Endothelial cell of umbilical vein (primary cell): Measurements from ENCODE around the gene MACROD2. TPM values are rescaled to one million over a fixed set of nuclear protein-coding genes. Genes with fewer than 3 reads are reported as not detected.

Experiments used
- BruUV-seq: library from RNA; stranded (reverse); fragments of 400-500 nt; replicated peaks from 2 replicates; lab custom pipeline; 2021; lab: Mats Ljungman, UMichigan
- CTCF ChIA-PET: fragments of 300-600, 350-600 bp; sonication (Branson Sonifier 250); formaldehyde crosslinking; loops from one replicate; lab custom pipeline; 2021; ENCODE audit warnings: antibody characterized with exemption, inconsistent platforms; lab: Charles Lee
- POLR2A ChIA-PET: fragments of 300-600, 350-600 bp; sonication (Branson Sonifier 250); formaldehyde crosslinking; loops from one replicate; lab custom pipeline; 2021; ENCODE audit warnings: antibody characterized with exemption, inconsistent platforms; lab: Charles Lee
- DNase-seq: peaks from one replicate; pipeline ENCODE4 v3.0.0-alpha.2; 2011; ENCODE audit warnings: low read depth, low spot score
- FAIRE-seq: peaks from 2 replicates; lab custom pipeline; 2011; peaks lifted over from hg19 to GRCh38; lab: Jason Lieb, UNC
- H2AFZ ChIP-seq: 2 replicates; pipeline ENCODE4 v1.6.0; 2012; ENCODE audit warnings: low read depth, low read length, control low read depth, inconsistent platforms
- H3K27ac ChIP-seq: 2 replicates; pipeline ENCODE4 v1.5.1; 2011; ENCODE audit warnings: low read depth, mild to moderate bottlenecking, control low read depth, low read length, moderate library complexity; ENCODE audit not compliant: insufficient read depth
- H3K27me3 ChIP-seq, 2 experiments: 2 replicates each; pipeline versions ENCODE4 v1.6.0 to v1.6.1; 2011; ENCODE audit warnings: low read length in 2 of 2, mixed read lengths in 1 of 2; ENCODE audit not compliant: control insufficient read depth in 2 of 2, insufficient read depth in 2 of 2
- H3K36me3 ChIP-seq, 2 experiments: 2 replicates in 1 of 2; 3 replicates in 1 of 2; pipeline ENCODE4 v1.5.1; 2011; ENCODE audit warnings: low read length in 2 of 2, mild to moderate bottlenecking in 1 of 2, moderate library complexity in 1 of 2; ENCODE audit not compliant: control insufficient read depth in 2 of 2, insufficient read depth in 2 of 2; ENCODE audit errors: extremely low read depth in 1 of 2
- H3K4me1 ChIP-seq: 3 replicates; pipeline ENCODE4 v1.5.1; 2011; ENCODE audit warnings: mild to moderate bottlenecking, low read length; ENCODE audit not compliant: control insufficient read depth, insufficient read depth; ENCODE audit errors: extremely low read depth
- H3K4me2 ChIP-seq: 2 replicates; pipeline ENCODE4 v1.6.1; 2011; ENCODE audit warnings: low read length, control low read depth, mixed read lengths; ENCODE audit not compliant: insufficient read depth
- H3K4me3 ChIP-seq, 3 experiments: fragments of 200-600 bp in 1 of 3; sonication (generic), shearing (Covaris generic) in 1 of 3; replicated peaks in 1 of 3; 2 replicates each; pipeline ENCODE4 v1.5.1; 2011 to 2016; ENCODE audit warnings: control low read depth in 3 of 3, low read length in 3 of 3, mild to moderate bottlenecking in 2 of 3, inconsistent platforms in 1 of 3, low read depth in 1 of 3, moderate library complexity in 1 of 3; ENCODE audit not compliant: insufficient read depth in 1 of 3
- H3K79me2 ChIP-seq: 2 replicates; pipeline ENCODE4 v1.6.0; 2012; ENCODE audit warnings: low read length, inconsistent platforms; ENCODE audit not compliant: control insufficient read depth, insufficient read depth
- H3K9ac ChIP-seq: replicated peaks from 2 replicates; pipeline ENCODE3; 2011; ENCODE audit warnings: low read length, control low read depth; ENCODE audit not compliant: insufficient read depth; ENCODE audit errors: extremely low read depth
- H3K9me1 ChIP-seq: replicated peaks from 3 replicates; pipeline ENCODE4 v1.6.0; 2011; ENCODE audit warnings: mild to moderate bottlenecking, low read length; ENCODE audit not compliant: control insufficient read depth, insufficient read depth; ENCODE audit errors: extremely low read depth
- H3K9me3 ChIP-seq: replicated peaks from 2 replicates; pipeline ENCODE4 v1.5.1; 2012; ENCODE audit warnings: low read length, inconsistent platforms; ENCODE audit not compliant: control insufficient read depth, insufficient read depth
- H4K20me1 ChIP-seq: replicated peaks from 2 replicates; pipeline ENCODE3; 2011; ENCODE audit warnings: mild to moderate bottlenecking, low read length; ENCODE audit not compliant: control insufficient read depth, insufficient read depth; ENCODE audit errors: extremely low read depth
- GATA2 ChIP-seq: IDR thresholded peaks from 2 replicates; pipeline ENCODE4 v1.7.0; 2011; ENCODE audit warnings: low read depth, mild to moderate bottlenecking, moderate library complexity, mixed read lengths, low read length; ENCODE audit not compliant: insufficient read length, insufficient read depth
- JUN ChIP-seq: IDR thresholded peaks from 2 replicates; pipeline ENCODE4 v1.6.1; 2011; ENCODE audit warnings: borderline replicate concordance, low read depth; ENCODE audit not compliant: insufficient read length, insufficient read depth
- POLR2A ChIP-seq: IDR thresholded peaks from 2 replicates; pipeline ENCODE4 v1.6.1; 2012; ENCODE audit warnings: low read depth, mild to moderate bottlenecking, control low read depth, low read length
- dilution Hi-C: fragments of 300-500 bp; cut with MboI; formaldehyde crosslinking; loops from one replicate; pipeline ENCODE4 v1.15.0; 2019; ENCODE audit warnings: low sequenced_read_pairs; ENCODE audit not compliant: extremely low pct_ligation_motif_present
- intact Hi-C: fragments of 100-400 bp; cut with micrococcal nuclease; formaldehyde crosslinking; loops from one replicate; pipeline ENCODE4 v1.10.0; 2022
- polyA plus RNA-seq, 4 experiments: library from polyadenylated mRNA; depleted of rRNA in 3 of 4; stranded (reverse) in 3 of 4; unstranded in 1 of 4; fragments of >200 nt; gene quantifications; 2 replicates each; pipeline versions ENCODE4 v1.2.1 to v1.2.3, GENCODE V29; 2011 to 2012; ENCODE audit warnings: missing spikeins in 1 of 4
- total RNA-seq: library from RNA; stranded (reverse); gene quantifications from 2 replicates; pipeline ENCODE4 v1.2.3, GENCODE V29; 2021

Gene MACROD2
- total and polyA plus RNA-seq, 2 donors (not counting 3 experiments of a cell fraction or from before 2014, with no cell fraction given) = 0.11 to 0.73 TPM

- intact Hi-C loops = no loop called here
- Histone ChIP-seq H3K4me3 (no peak overlapping the region), H4K20me1 (no peaks in the 10 kb centered on the region), H3K9me3 (no peaks in the 10 kb centered on the region), H3K27me3 (no peaks in the 10 kb centered on the region), H2AFZ (no peak overlapping the region), H3K9ac (no peak overlapping the region), H3K9me1 (no peaks in the 10 kb centered on the region), H3K27ac (no peak overlapping the region), H3K4me2 (no peak overlapping the region), H3K4me1 (no peaks in the 10 kb centered on the region), H3K36me3 (no peaks in the 10 kb centered on the region), H3K79me2 (no peaks in the 10 kb centered on the region)
- TF ChIP-seq GATA2 (no peak), JUN (no peak)
- no TSS peak for BruUV-seq
- ChIA-PET POLR2A (no interaction called here), CTCF (interaction anchor here (0.8 to 1.6 kb wide), 5 partner anchors 8 to 1423 kb away, joined by 3 to 4 read pairs (median 3); partner anchors contain the start of gene FLRT3)
- FAIRE-seq (no peak), DNase-seq (no peak)
- dilution Hi-C loops = no loop called here
These were observed 1764.8 kb downstream of the MACROD2 start for GRCh38 chr20:15760001-15760621.

- CTCF ChIA-PET = no interaction called here
- no peak overlapping the region for H3K27ac ChIP-seq
- no TSS peak for BruUV-seq
- H4K20me1 ChIP-seq = no peaks in the 10 kb centered on the region
- dilution Hi-C loops (no loop called here), intact Hi-C loops (no loop called here)
- no peak for FAIRE-seq
- H2AFZ ChIP-seq = no peak overlapping the region
- DNase-seq = no peak
- no peaks in the 10 kb centered on the region for H3K9me1 ChIP-seq
- H3K79me2 ChIP-seq = no peaks in the 10 kb centered on the region
- no peak overlapping the region for H3K4me3 ChIP-seq
- no peak for TF ChIP-seq POLR2A
- no peak overlapping the region for H3K4me2 ChIP-seq
- no peaks in the 10 kb centered on the region for H3K36me3 ChIP-seq
- H3K27me3 ChIP-seq = no peaks in the 10 kb centered on the region
- H3K9me3 ChIP-seq = no peaks in the 10 kb centered on the region
- H3K9ac ChIP-seq = no peak overlapping the region
- POLR2A ChIA-PET = no interaction called here
- no peaks in the 10 kb centered on the region for H3K4me1 ChIP-seq
These were observed 1768.0 kb downstream of the MACROD2 start for GRCh38 chr20:15763366-15763765.
